ENCODE results near the gene ARAP3.

The ARAP3 gene

DNA sequence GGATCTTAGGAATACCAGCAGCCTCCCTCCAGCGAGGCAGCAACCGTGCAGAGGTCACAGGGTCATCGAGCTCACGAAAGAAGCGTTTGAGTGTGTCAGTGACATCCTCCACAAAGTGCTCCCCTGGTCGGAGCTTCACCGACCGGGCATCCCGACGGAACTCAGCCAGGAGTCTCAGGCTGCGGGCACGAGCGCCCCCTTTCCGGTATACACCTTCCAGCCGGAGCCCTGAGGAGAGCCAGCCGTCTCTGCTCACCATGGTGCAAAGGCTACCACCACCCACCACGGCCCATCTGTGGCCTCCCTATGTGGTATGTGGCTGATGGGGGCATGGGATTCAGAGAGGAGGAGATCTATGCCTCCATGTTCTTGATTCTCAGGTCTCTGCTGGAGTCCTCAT lies 20.0 kb downstream of the ARAP3 start:
- DNase-seq (ENCODE audit: low read depth): no peak
- no peak overlapping the region for H3K4me3 ChIP-seq (ENCODE audit: low read depth, low read length)
- TF ChIP-seq, protein P1, sequence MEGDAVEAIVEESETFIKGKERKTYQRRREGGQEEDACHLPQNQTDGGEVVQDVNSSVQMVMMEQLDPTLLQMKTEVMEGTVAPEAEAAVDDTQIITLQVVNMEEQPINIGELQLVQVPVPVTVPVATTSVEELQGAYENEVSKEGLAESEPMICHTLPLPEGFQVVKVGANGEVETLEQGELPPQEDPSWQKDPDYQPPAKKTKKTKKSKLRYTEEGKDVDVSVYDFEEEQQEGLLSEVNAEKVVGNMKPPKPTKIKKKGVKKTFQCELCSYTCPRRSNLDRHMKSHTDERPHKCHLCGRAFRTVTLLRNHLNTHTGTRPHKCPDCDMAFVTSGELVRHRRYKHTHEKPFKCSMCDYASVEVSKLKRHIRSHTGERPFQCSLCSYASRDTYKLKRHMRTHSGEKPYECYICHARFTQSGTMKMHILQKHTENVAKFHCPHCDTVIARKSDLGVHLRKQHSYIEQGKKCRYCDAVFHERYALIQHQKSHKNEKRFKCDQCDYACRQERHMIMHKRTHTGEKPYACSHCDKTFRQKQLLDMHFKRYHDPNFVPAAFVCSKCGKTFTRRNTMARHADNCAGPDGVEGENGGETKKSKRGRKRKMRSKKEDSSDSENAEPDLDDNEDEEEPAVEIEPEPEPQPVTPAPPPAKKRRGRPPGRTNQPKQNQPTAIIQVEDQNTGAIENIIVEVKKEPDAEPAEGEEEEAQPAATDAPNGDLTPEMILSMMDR (IDR thresholded peaks at IDR 0.05; ENCODE audit: control insufficient read depth, extremely low read depth, insufficient read depth): no peak

DNA sequence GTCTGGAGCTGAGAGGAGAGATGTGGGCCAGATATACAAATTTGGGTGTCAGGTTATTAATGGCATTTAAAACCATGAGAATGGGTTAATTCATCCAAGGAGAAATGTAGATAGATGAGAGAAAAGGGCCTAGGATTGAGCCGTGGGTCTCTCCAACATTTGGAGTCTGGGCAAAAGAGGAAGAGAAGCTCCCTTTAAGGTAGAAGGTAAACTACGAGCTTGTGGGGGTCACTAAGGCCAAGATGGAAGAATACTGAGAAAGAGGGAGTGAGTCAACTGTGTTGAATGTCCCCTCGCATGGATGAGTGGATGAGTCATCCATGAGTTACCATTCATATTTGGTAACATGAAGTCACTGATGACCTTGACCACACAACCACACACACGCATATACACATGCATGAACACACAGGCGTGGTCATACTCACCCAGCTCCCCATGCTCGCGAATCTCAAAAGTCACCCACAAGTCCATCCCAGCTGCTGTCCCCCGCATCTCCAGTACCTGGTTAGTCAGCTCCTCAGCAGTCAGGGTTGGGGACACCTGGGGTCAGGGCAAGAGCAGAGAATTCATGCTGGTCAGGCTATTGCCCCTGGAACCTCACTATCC lies 24.0 kb downstream of the ARAP3 start:
- DNase-seq (ENCODE audit: low read depth): no peak
- TF ChIP-seq, protein P1 (IDR thresholded peaks at IDR 0.05; ENCODE audit: control insufficient read depth, extremely low read depth, insufficient read depth): no peak
- H3K4me3 ChIP-seq (ENCODE audit: low read depth, low read length): no peak overlapping the region

- H3K4me3 ChIP-seq (ENCODE audit: low read depth, low read length): no peak overlapping the region
- TF ChIP-seq, protein P1 (IDR thresholded peaks at IDR 0.05; ENCODE audit: control insufficient read depth, extremely low read depth, insufficient read depth): no peak
- DNase-seq (ENCODE audit: low read depth): no peak
These were observed 24.6 kb downstream of the ARAP3 start for GRCh38 chr5:141657404-141657803.

GRCh38 chr5:141656396-141656795 lies 25.6 kb downstream of the ARAP3 start:
- TF ChIP-seq, protein P1 (IDR thresholded peaks at IDR 0.05; ENCODE audit: control insufficient read depth, extremely low read depth, insufficient read depth): no peak
- no peak for DNase-seq (ENCODE audit: low read depth)
- H3K4me3 ChIP-seq (ENCODE audit: low read depth, low read length): no peak overlapping the region

- TF ChIP-seq, protein P1 (IDR thresholded peaks at IDR 0.05; ENCODE audit: control insufficient read depth, extremely low read depth, insufficient read depth): no peak
- no peak overlapping the region for H3K4me3 ChIP-seq (ENCODE audit: low read depth, low read length)
- no peak for DNase-seq (ENCODE audit: low read depth)
These were observed 27.0 kb downstream of the ARAP3 start for GRCh38 chr5:141655020-141655419.

DNA sequence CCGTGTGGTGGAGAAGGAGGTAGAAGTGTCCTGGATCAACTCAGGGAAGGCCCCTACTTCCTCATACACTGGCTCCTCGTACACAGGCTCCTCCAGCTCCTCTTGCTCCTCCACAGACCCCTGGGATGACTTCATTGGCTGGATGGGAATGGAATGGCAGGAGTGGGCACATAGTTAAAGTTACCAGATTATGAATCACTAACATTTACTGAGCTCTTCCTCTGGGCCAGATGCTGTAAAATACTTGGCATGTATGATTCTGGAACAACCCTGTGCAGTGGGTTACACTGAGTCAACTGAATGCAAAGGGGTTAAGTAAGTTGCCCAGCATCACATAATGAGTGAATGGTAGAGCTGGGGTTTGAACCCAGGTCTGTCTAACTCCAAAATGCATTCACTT lies 27.7 kb downstream of the ARAP3 start:
- TF ChIP-seq, protein P1 (IDR thresholded peaks at IDR 0.05; ENCODE audit: control insufficient read depth, extremely low read depth, insufficient read depth): no peak
- no peak overlapping the region for H3K4me3 ChIP-seq (ENCODE audit: low read depth, low read length)
- DNase-seq (ENCODE audit: low read depth): no peak

- DNase-seq (ENCODE audit: low read depth): no peak
- no peak overlapping the region for H3K4me3 ChIP-seq (ENCODE audit: low read depth, low read length)
- TF ChIP-seq, protein P1 (IDR thresholded peaks at IDR 0.05; ENCODE audit: control insufficient read depth, extremely low read depth, insufficient read depth): no peak
These were observed 30.3 kb downstream of the ARAP3 start for GRCh38 chr5:141651728-141652105.
